ENCODE data around the gene SBF1.

DNA sequence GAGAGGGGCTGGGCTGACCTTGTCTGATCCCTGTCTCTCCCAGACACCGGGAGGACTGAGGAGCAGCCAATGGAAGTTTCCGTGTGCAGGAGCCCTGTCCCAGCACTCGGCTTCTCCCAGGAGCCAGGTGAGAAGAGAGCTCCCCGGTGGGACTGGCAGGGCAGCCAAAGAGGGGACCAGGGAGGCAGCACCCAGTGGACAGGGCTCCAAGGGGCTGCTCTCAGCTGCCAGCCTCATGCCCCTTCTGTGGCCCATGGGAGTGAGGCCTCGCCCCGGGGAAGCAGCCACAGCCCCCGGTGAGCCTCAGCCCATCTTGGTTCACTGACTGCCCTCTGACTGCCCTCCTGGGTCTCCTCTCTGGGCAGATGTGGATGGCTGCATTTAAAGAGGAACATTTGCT lies 43.8 kb upstream of the SBF1 start:
- TF ChIP-seq, protein P1, sequence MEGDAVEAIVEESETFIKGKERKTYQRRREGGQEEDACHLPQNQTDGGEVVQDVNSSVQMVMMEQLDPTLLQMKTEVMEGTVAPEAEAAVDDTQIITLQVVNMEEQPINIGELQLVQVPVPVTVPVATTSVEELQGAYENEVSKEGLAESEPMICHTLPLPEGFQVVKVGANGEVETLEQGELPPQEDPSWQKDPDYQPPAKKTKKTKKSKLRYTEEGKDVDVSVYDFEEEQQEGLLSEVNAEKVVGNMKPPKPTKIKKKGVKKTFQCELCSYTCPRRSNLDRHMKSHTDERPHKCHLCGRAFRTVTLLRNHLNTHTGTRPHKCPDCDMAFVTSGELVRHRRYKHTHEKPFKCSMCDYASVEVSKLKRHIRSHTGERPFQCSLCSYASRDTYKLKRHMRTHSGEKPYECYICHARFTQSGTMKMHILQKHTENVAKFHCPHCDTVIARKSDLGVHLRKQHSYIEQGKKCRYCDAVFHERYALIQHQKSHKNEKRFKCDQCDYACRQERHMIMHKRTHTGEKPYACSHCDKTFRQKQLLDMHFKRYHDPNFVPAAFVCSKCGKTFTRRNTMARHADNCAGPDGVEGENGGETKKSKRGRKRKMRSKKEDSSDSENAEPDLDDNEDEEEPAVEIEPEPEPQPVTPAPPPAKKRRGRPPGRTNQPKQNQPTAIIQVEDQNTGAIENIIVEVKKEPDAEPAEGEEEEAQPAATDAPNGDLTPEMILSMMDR (IDR thresholded peaks at IDR 0.05), result no peak
- no peak for TF ChIP-seq POLR2A (IDR thresholded peaks at IDR 0.05)

All from heart left ventricle (tissue), 13 donors.